ES-I3 (cell line): ENCODE data around the gene CCDC61.
A peak's percentile ranks its signal among the peaks of the same experiment; 100 is the strongest.

ENCODE experiments used
- H3K36me3 ChIP-seq: 2 replicates; pipeline ENCODE4 v1.6.1; 2013; ENCODE audit warnings: mild to moderate bottlenecking, low read length, control low read depth, moderate library complexity; ENCODE audit not compliant: insufficient read depth
- H3K4me1 ChIP-seq: 2 replicates; pipeline ENCODE4 v1.6.1; 2013; ENCODE audit warnings: mild to moderate bottlenecking, control low read depth, low read length; ENCODE audit not compliant: insufficient read depth
- H3K9ac ChIP-seq: 2 replicates; pipeline ENCODE4 v1.6.1; 2013; ENCODE audit warnings: low read depth, mild to moderate bottlenecking, low read length, moderate library complexity
- H3K9me3 ChIP-seq: 2 replicates; pipeline ENCODE4 v1.6.1; 2013; ENCODE audit warnings: mild to moderate bottlenecking, low read length, moderate library complexity; ENCODE audit not compliant: control insufficient read depth, insufficient read depth

Gene CCDC61

DNA sequence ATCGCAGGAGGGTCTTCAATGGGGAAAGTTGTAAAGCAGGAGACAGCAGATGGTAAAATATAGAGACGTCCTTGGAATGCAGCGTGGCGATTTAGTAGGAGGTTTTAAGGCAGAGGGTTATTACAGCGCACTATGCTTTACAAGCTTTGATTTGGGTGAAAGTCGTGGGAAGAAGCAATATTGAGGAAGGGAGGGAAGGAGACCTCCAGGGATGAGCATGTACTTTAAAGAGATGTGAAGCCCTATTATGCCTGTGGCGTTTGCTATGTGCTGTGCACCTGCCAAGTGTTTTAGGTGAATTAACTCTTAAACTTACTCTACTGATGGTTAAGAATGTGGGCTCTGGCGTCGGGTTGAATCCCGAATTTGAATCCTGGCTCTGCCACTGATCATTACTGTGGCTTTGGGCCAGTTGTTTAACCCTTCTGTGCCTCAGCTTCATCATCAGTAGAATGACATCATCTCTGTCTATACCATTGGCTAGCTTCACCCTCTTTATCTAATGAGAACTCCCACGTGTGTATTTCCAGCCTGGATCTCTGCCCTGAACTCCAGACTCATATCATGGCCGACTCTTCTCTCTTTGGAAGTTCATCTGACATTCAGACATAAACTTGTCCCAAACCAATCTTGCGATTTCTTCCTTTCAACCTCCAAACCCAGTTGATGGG lies 583 bp downstream of the CCDC61 start:
- Histone ChIP-seq H3K36me3 (no peaks in the 10 kb centered on the region), H3K9me3 (no peaks in the 10 kb centered on the region), H3K9ac (peak overlapping the region; percentile 87), H3K4me1 (peaks cover 5% of the 10 kb centered on the region; the same call in 1 of the 2 replicates)

- H3K9me3 ChIP-seq = no peaks in the 10 kb centered on the region
- H3K9ac ChIP-seq = no peak overlapping the region
- H3K4me1 ChIP-seq = peaks cover 5% of the 10 kb centered on the region; the same call in 1 of the 2 replicates
- H3K36me3 ChIP-seq = no peaks in the 10 kb centered on the region
These were observed 1.7 kb downstream of the CCDC61 start for GRCh38 chr19:45996933-45997332.

DNA sequence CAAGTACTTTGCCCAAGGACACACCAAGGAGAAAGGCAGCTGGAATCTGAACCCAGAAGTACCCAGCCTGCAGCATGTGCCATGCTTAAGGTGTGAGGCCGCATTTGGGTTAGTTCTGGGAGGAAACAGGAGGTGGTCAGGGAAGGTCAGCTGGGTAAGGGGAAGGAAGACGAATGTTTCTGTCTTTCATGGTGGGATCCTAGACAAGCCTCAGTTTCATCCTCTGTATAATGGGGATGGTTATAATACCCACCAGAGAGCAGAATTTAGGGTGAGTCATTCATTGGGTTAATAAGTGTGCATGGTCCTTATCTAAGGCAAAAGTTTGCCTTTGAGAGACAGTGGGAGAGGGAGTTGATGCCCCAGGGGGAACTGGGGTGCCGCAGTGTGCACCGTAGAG lies 3.6 kb downstream of the CCDC61 start:
- Histone ChIP-seq H3K9me3 (no peaks in the 10 kb centered on the region), H3K4me1 (peaks cover 5% of the 10 kb centered on the region; the same call in 1 of the 2 replicates), H3K9ac (no peak overlapping the region), H3K36me3 (no peaks in the 10 kb centered on the region)

GRCh38 chr19:45999653-46000121 lies 4.4 kb downstream of the CCDC61 start:
- no peaks in the 10 kb centered on the region for H3K36me3 ChIP-seq
- H3K9ac ChIP-seq = peak overlapping the region; percentile 40; the same call in 1 of the 2 replicates
- no peaks in the 10 kb centered on the region for H3K9me3 ChIP-seq
- peaks cover 5% of the 10 kb centered on the region; the same call in 1 of the 2 replicates for H3K4me1 ChIP-seq

GRCh38 chr19:46000491-46001246 lies 5.4 kb downstream of the CCDC61 start:
- Histone ChIP-seq H3K9ac (peak overlapping the region; percentile 40; the same call in 1 of the 2 replicates), H3K36me3 (no peaks in the 10 kb centered on the region), H3K9me3 (no peaks in the 10 kb centered on the region), H3K4me1 (peaks cover 5% of the 10 kb centered on the region; the same call in 1 of the 2 replicates)

DNA sequence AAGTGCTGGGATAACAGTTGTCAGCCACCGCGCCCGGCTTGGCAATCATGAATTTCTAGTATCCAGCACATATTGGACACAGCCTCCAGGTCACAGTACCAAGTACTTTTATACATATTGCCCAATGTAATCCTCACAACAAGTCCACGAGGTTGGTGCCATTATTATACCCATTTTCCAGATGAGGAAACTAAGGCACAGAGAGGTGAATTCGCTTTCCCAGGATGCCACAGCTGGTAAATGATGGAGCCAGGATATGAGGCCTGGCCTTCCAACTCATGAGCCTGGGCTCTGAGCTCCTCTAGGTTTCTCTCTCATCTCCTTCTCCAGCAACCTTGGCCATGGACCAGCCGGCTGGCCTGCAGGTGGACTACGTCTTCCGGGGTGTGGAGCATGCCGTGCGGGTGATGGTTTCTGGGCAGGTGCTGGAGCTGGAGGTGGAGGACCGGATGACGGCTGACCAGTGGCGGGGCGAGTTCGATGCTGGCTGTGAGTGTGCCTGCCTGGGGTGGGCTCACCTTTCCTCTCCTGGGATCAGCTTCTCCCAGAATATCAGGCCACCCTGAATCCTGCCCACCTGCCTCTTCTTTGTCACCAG lies 7.5 kb downstream of the CCDC61 start:
- H3K9ac ChIP-seq = no peak overlapping the region
- no peaks in the 10 kb centered on the region for H3K4me1 ChIP-seq
- no peaks in the 10 kb centered on the region for H3K9me3 ChIP-seq
- no peaks in the 10 kb centered on the region for H3K36me3 ChIP-seq

DNA sequence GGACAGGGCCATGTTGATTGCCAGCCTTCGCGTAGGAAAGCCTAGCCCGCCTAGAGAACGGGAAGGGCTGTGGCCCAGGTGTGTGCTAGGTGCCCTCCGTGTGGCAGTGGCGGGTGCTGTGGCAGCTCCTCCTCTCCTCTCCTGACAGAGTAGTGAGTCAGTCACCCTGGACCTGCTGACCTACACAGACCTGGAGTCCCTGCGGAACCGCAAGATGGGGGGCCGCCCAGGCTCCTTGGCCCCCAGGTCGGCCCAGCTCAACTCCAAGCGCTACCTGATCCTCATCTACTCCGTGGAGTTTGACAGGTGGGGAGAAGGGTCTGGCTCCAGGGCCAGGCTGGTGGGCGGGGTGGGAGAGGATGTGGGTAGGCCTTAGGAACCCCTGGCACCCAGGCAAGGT lies 11.1 kb downstream of the CCDC61 start:
- H3K4me1 ChIP-seq = no peaks in the 10 kb centered on the region
- H3K9ac ChIP-seq = no peak overlapping the region
- no peaks in the 10 kb centered on the region for H3K36me3 ChIP-seq
- no peaks in the 10 kb centered on the region for H3K9me3 ChIP-seq

DNA sequence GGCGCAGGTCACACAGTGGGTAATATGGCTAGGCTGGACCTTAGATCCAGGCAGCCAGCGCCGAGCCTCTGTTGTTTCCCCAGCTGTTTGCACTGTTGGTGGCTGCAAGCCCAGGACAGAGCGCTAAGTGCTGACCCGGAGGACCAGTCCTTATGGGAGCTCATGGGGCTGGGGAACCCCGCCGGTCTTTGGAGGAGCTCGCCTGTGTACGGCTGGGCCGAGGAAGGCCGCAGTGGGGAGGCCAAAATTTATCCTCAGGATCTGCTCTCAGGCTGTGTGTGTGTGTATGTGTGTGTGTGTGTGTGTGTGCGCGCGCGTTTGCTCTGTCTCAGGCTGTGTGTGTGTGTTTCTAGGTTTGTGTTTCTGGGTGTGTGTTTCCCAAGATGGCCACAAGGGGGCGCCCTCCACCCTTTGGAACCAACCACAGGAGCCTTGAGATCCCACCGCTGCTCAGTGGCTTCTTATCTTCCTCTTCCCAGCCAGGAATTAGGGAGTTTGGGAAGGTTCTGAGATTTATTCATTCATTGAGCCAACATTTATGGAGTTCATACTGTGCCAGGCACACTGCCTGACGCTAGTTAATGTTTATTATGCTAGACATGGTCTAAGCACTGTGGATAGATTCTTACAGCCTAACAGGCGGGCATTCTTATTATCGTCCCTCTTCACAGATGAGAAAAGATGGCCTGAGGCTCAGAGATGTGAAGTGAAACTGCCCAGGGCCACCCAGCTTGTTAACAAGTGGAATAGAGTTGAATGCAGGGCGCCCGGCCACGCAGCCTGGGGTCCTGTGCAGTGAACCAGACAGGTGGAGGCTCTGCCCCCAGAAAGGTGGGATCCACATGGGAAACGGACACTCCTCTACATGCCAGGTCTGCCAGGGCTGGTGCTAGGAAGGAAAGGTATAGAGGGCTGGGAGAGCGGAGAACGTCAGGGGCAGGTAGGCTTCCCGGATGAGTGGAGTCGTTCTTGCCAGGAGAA lies 14.6 kb downstream of the CCDC61 start:
- Histone ChIP-seq H3K9ac (no peak overlapping the region), H3K36me3 (no peaks in the 10 kb centered on the region), H3K4me1 (no peaks in the 10 kb centered on the region; the same call in 1 of the 2 replicates), H3K9me3 (no peaks in the 10 kb centered on the region)

DNA sequence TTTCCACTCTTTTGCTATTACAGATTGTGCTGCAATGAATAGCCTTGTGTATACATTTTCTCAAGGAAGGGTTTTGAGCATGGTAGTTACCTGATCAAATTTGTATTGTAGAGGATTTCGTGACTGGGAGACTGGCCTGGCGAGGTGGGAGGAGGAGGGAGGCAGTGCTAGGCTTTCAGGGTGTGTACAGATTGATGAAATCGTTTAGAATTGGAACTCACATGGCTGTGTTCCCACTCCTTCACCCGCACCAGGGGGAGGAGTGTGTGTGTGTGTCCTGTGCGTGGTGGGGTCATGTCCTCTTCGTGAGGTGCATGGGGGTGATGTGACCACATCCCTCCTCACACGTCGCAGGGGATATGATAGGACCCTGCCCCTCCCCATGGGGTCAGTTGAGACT lies 19.3 kb downstream of the CCDC61 start:
- Histone ChIP-seq H3K9ac (peak overlapping the region; percentile 61), H3K9me3 (no peaks in the 10 kb centered on the region), H3K4me1 (peaks cover 3% of the 10 kb centered on the region; the same call in 1 of the 2 replicates), H3K36me3 (no peaks in the 10 kb centered on the region)

- peaks cover 3% of the 10 kb centered on the region; the same call in 1 of the 2 replicates for H3K4me1 ChIP-seq
- H3K9ac ChIP-seq = peak overlapping the region; percentile 61
- no peaks in the 10 kb centered on the region for H3K36me3 ChIP-seq
- H3K9me3 ChIP-seq = no peaks in the 10 kb centered on the region
These were observed 19.8 kb downstream of the CCDC61 start for GRCh38 chr19:46014941-46015686.

- Histone ChIP-seq H3K9ac (peak overlapping the region; percentile 48; the same call in 1 of the 2 replicates), H3K9me3 (no peaks in the 10 kb centered on the region)
These were observed 20.6 kb downstream of the CCDC61 start for GRCh38 chr19:46015687-46016425.

GRCh38 chr19:46016426-46017094 lies 21.3 kb downstream of the CCDC61 start:
- Histone ChIP-seq H3K9ac (peak overlapping the region; percentile 35; the same call in 1 of the 2 replicates), H3K36me3 (no peaks in the 10 kb centered on the region), H3K4me1 (peaks cover 4% of the 10 kb centered on the region; the same call in 1 of the 2 replicates), H3K9me3 (no peaks in the 10 kb centered on the region)

More at GRCh38 chr19:46015687-46016425, 20.6 kb downstream of the CCDC61 start:
- Histone ChIP-seq H3K4me1 (peaks cover 3% of the 10 kb centered on the region; the same call in 1 of the 2 replicates), H3K36me3 (no peaks in the 10 kb centered on the region)
